Spleen (tissue), 11 donors: ENCODE results near the gene ATP6V0E1. TPM values are rescaled to one million over a fixed set of nuclear protein-coding genes. Genes with fewer than 3 reads are reported as not detected.

Experiments
- DNase-seq: peaks from one replicate; pipeline ENCODE4 v3.0.0-alpha.2; 2020
- H3K27ac ChIP-seq, 8 donors: fragments of 200-600 bp; sonication (generic) in 7 of 8; 1 replicate in 4 of 8; 2 replicates in 4 of 8; pipeline versions ENCODE4 v1.5.0 to v1.8.0; 2016 to 2021; ENCODE audit warnings: inconsistent platforms in 4 of 8, mild to moderate bottlenecking in 4 of 8, moderate library complexity in 1 of 8
- H3K27me3 ChIP-seq, 7 donors: fragments of 200-600 bp; sonication (generic) in 6 of 7; replicated peaks in 1 of 7; 1 replicate in 4 of 7; 2 replicates in 3 of 7; pipeline versions ENCODE4 v1.5.0 to v1.8.0; 2016 to 2021; ENCODE audit warnings: inconsistent platforms in 3 of 7, mild to moderate bottlenecking in 1 of 7
- H3K36me3 ChIP-seq, 6 donors: fragments of 200-600 bp; sonication (generic) in 5 of 6; 1 replicate in 4 of 6; 2 replicates in 2 of 6; pipeline versions ENCODE4 v1.5.0 to v1.8.0; 2016 to 2021; ENCODE audit warnings: inconsistent platforms in 2 of 6
- H3K4me1 ChIP-seq, 6 donors: fragments of 200-600 bp; sonication (generic) in 5 of 6; 1 replicate in 3 of 6; 2 replicates in 3 of 6; pipeline versions ENCODE4 v1.5.0 to v1.8.0; 2016 to 2021; ENCODE audit warnings: inconsistent platforms in 3 of 6
- H3K4me3 ChIP-seq, 8 donors: fragments of 200-600 bp; sonication (generic) in 7 of 8; 1 replicate in 4 of 8; 2 replicates in 4 of 8; pipeline versions ENCODE4 v1.5.0 to v1.8.0; 2016 to 2021; ENCODE audit warnings: inconsistent platforms in 4 of 8, mild to moderate bottlenecking in 4 of 8, moderate library complexity in 2 of 8
- H3K9me3 ChIP-seq, 8 donors: fragments of 200-600 bp; sonication (generic) in 7 of 8; 1 replicate in 4 of 8; 2 replicates in 4 of 8; pipeline versions ENCODE4 v1.5.0 to v1.8.0; 2016 to 2021; ENCODE audit warnings: inconsistent platforms in 4 of 8
- CTCF ChIP-seq, 11 experiments: fragments of 200-600 bp in 7 of 11; fragments of 450-650 bp in 4 of 11; sonication (generic) in 4 of 11; IDR thresholded peaks in 8 of 11; conservative IDR thresholded peaks in 3 of 11; 1 replicate in 7 of 11; 2 replicates in 4 of 11; pipeline versions ENCODE4 v1.4.0 to v1.8.0; 2016 to 2021; ENCODE audit warnings: antibody characterized with exemption in 11 of 11, inconsistent platforms in 4 of 11, mild to moderate bottlenecking in 1 of 11
- POLR2A ChIP-seq, 3 donors: fragments of 450-650 bp; IDR thresholded peaks; one replicate each; pipeline ENCODE4 v1.5.1; 2017; ENCODE audit warnings: antibody characterized with exemption in 3 of 3, mild to moderate bottlenecking in 1 of 3
- POLR2AphosphoS5 ChIP-seq, 3 donors: sonication (generic); formaldehyde crosslinking; IDR thresholded peaks; one replicate each; pipeline ENCODE4 v1.5.1; 2017; ENCODE audit warnings: antibody characterized with exemption in 3 of 3
- WGBS, 5 donors: extraction: QIAGEN DNeasy Blood & Tissue Kit in 3 of 5; methylation state at CpG; one replicate each; pipeline versions ENCODE4 v1.1.5 to v1.1.7; 2013 to 2018; 5-methylcytosine and 5-hydroxymethylcytosine counted together
- intact Hi-C: fragments of 100-400 bp; cut with DNase I; formaldehyde crosslinking; loops from one replicate; pipeline ENCODE4 v1.15.0; 2023; ENCODE audit warnings: low total_unique reads
- polyA plus RNA-seq, 3 donors: library from polyadenylated mRNA; stranded (reverse); fragments of 200-250 nt; gene quantifications; one replicate each; pipeline ENCODE4 v1.2.1, GENCODE V29; 2013
- total RNA-seq, 7 donors: library from RNA; depleted of rRNA in 3 of 7; stranded (reverse); fragments of >200 nt in 3 of 7; fragmentation: NEBNext Ultra II Directional in 4 of 7; extraction: Animal tissue kit (Norgen Biotek cat#: 25700) in 4 of 7; gene quantifications; one replicate each; pipeline versions ENCODE4 v1.1.0 to v1.2.1, GENCODE V29; 2016 to 2021
- donor health status: healthy with polysubstance abuse.
- donor health status: DM: no; HTN: no; CAD: no; lungs with moderate emphysema.
- donor health status: DM: no; HTN: no; CAD: no.
- donor health status: Bipolar disorder and iron deficiency.
- donor health status: healthy.
- donor health status: DM: no; HTN: no; CAD: no.
- donor health status: DM: yes; HTN: yes; CAD: no.

ATP6V0E1 gene
- total and polyA plus RNA-seq, 10 donors = 185 to 314 (median 212) TPM

- Histone ChIP-seq H3K4me3 (peak overlapping the region; percentile 61 to 86 (median 70)), H3K27me3 (no peaks in the 10 kb centered on the region), H3K27ac (peak overlapping the region in 7 of 8 donors; percentile 74 to 91 (median 89)), H3K36me3 (peaks cover 2 to 39% (median 7%) of the 10 kb centered on the region in 6 donors), H3K4me1 (peaks cover 6 to 53% (median 22%) of the 10 kb centered on the region in 6 donors), H3K9me3 (no peaks in the 10 kb centered on the region)
- peak; percentile 79 for DNase-seq
- TF ChIP-seq POLR2AphosphoS5 (IDR thresholded peaks at IDR 0.05) = no peak
- no peak for TF ChIP-seq CTCF (IDR thresholded peaks at IDR 0.05 in 8 of 11, conservative IDR thresholded peaks at IDR 0.05 in 3 of 11)
- no peak for TF ChIP-seq POLR2A (IDR thresholded peaks at IDR 0.05)
- intact Hi-C loops = no loop called here
- WGBS, 5 donors = 11 to 22% (median 14%) methylated on average over 15 to 28 of the region's 28 CpGs
Measured at GRCh38 chr5:172959824-172960799, 23.5 kb upstream of the ATP6V0E1 start.

- WGBS, 5 donors = 85 to 95% (median 94%) methylated on average over 2 of the region's 2 CpGs
- peak overlapping the region in 3 of 8 donors; percentile 51 to 73 (median 62) for H3K27ac ChIP-seq
- H3K9me3 ChIP-seq = no peaks in the 10 kb centered on the region
- no peak for TF ChIP-seq POLR2A (IDR thresholded peaks at IDR 0.05)
- no peak for TF ChIP-seq POLR2AphosphoS5 (IDR thresholded peaks at IDR 0.05)
- TF ChIP-seq CTCF (IDR thresholded peaks at IDR 0.05 in 8 of 11, conservative IDR thresholded peaks at IDR 0.05 in 3 of 11) = no peak
- intact Hi-C loops = loop anchor here (10.0 kb wide), 1 partner anchor 315 kb away; no protein-coding TSS in a partner anchor
- H3K4me1 ChIP-seq = peaks cover 0 to 29% (median 13%) of the 10 kb centered on the region in 6 donors
- no peak for DNase-seq
- H3K27me3 ChIP-seq = no peaks in the 10 kb centered on the region
- H3K36me3 ChIP-seq = peaks cover 0 to 42% (median 22%) of the 10 kb centered on the region in 6 donors
- H3K4me3 ChIP-seq = no peak overlapping the region
Measured at GRCh38 chr5:172969921-172970320, 13.7 kb upstream of the ATP6V0E1 start.

- WGBS, 5 donors = 70 to 88% (median 85%) methylated on average over 3 of the region's 3 CpGs
- no peaks in the 10 kb centered on the region for H3K9me3 ChIP-seq
- peaks cover 0 to 29% (median 13%) of the 10 kb centered on the region in 6 donors for H3K4me1 ChIP-seq
- H3K4me3 ChIP-seq = no peak overlapping the region
- no peak for TF ChIP-seq POLR2A (IDR thresholded peaks at IDR 0.05)
- TF ChIP-seq POLR2AphosphoS5 (IDR thresholded peaks at IDR 0.05) = no peak
- TF ChIP-seq CTCF (IDR thresholded peaks at IDR 0.05 in 8 of 11, conservative IDR thresholded peaks at IDR 0.05 in 3 of 11) = no peak
- intact Hi-C loops = loop anchor here (10.0 kb wide), 1 partner anchor 313 kb away; no protein-coding TSS in a partner anchor
- no peaks in the 10 kb centered on the region for H3K27me3 ChIP-seq
- DNase-seq = no peak
- H3K36me3 ChIP-seq = peaks cover 0 to 26% (median 14%) of the 10 kb centered on the region in 6 donors
- H3K27ac ChIP-seq = no peak overlapping the region
Measured at GRCh38 chr5:172971482-172971881, 12.1 kb upstream of the ATP6V0E1 start.

- H3K4me3 ChIP-seq = no peak overlapping the region
Measured at GRCh38 chr5:172972552-172972951, 11.0 kb upstream of the ATP6V0E1 start.

More at GRCh38 chr5:172972552-172972951, 11.0 kb upstream of the ATP6V0E1 start:
- Histone ChIP-seq H3K36me3 (peaks cover 0 to 26% (median 14%) of the 10 kb centered on the region in 6 donors), H3K9me3 (no peaks in the 10 kb centered on the region), H3K27me3 (peaks cover 0 to 2% (median 0%) of the 10 kb centered on the region in 7 donors), H3K4me1 (peaks cover 0 to 29% (median 13%) of the 10 kb centered on the region in 6 donors), H3K27ac (peak overlapping the region in 1 of 8 donors; percentile 30)
- 94 to 97% (median 97%) methylated on average over 5 of the region's 5 CpGs for WGBS, 5 donors
- intact Hi-C loops = loop anchor here (10.0 kb wide), 1 partner anchor 312 kb away; no protein-coding TSS in a partner anchor
- DNase-seq = no peak
- TF ChIP-seq CTCF (IDR thresholded peaks at IDR 0.05 in 8 of 11, conservative IDR thresholded peaks at IDR 0.05 in 3 of 11) (no peak), POLR2A (IDR thresholded peaks at IDR 0.05) (no peak), POLR2AphosphoS5 (IDR thresholded peaks at IDR 0.05) (no peak)
